ENCODE measurements around the gene PRSS1.
"Not testable (repeated sequence)": the region's sequence is repeated elsewhere in the genome, so short reads cannot be mapped to it uniquely, and the experiment has no call there.

PRSS1 gene

GRCh38 chr7:142749218-142749993 is at the start of gene PRSS1:
Gene PRSS1 (plus strand): TSS chr7:142749472. CDS start chr7:142749485, 13 bp downstream.
- no peak for DNase-seq (ENCODE audit: low read depth, low spot score)

- not testable (repeated sequence) for DNase-seq (ENCODE audit: low read depth, low spot score)
Observed at GRCh38 chr7:142700935-142701334, 48.3 kb upstream of the PRSS1 start.

- no peak for DNase-seq (ENCODE audit: low read depth, low spot score)
Observed at GRCh38 chr7:142703655-142704305, 45.5 kb upstream of the PRSS1 start.

DNA sequence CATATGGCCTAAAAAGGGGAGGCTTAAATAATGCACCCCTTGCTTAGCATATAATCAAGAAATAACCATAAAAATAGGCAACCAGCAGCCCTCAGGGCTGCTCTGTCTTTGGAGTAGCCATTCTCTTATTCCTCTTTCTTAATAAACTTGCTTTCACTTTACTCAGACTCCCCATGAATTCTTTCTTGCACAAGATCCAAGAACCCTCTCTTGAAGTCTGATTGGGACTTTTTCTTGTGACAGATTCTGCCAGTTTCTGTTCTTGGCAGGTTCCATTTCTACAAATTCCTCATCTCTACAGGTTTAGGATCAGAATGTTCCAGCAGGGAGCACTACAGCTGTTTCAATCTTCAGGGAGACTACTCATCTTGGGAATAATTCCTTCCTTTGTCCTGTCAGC is 40.5 kb upstream of the PRSS1 start:
- DNase-seq (ENCODE audit: low read depth, low spot score) = not testable (repeated sequence)

DNA sequence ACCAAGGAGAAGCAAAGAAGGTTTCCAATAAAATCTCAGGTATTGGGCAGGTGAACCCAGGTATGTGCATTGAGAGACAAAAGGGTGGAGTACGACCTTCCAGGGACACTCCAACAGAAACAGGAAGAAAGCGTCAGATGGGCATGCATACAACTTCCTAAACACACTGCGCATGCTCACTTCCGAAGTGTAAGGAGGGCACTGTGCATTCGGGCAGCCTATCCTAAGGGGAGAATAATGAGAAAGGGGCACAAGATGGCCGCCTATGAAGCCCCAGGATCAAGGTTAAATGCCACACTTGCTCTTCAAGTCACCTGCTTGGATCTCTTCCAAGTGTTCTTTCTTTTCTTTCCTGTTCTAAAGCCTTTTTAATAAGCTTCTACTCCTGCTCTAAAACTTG is 39.4 kb upstream of the PRSS1 start:
- DNase-seq (ENCODE audit: low read depth, low spot score) = no peak

DNA sequence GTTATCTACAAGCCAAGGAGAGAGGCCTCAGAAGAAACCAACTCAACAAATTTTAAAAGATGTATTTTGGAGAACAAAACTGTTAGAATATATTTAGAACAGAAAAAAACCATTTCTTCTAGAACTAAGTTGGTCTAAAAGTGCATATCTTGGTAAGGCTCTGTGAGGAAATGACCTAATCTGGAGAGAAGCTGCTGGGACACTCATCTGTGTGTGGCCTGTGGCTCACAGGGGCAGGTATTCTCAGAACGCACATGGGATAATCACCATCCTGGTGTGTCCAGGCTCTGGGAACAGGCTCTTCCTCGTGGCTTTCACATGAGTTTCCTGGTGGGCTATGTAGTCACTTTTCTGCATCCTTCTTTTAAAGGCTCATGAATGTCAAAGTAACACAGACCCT is 38.1 kb upstream of the PRSS1 start:
- DNase-seq (ENCODE audit: low read depth, low spot score) = no peak

GRCh38 chr7:142711746-142712616 is 37.3 kb upstream of the PRSS1 start:
- DNase-seq (ENCODE audit: low read depth, low spot score) = no peak

GRCh38 chr7:142712617-142712957 is 36.7 kb upstream of the PRSS1 start:
- no peak for DNase-seq (ENCODE audit: low read depth, low spot score)

DNA sequence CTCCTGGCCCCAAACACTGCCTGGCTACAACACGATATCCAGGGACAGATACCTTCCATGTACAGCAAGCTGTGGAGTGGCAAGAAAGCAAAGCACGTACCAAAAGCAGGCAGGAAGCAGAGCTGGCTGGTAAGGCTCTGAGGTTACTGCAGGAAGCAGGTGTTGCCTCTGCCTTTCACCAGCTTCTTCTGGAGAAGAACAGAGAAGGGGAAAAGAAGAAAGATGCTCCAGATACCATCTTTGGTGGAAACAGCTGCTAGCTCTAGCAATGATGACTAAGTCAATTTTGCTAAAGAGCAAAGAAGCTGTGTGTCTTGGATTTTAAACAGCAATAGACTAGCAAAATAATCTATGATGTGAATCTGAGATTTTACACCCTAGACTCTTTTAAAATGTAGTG is 34.9 kb upstream of the PRSS1 start:
- DNase-seq (ENCODE audit: low read depth, low spot score) = no peak

DNA sequence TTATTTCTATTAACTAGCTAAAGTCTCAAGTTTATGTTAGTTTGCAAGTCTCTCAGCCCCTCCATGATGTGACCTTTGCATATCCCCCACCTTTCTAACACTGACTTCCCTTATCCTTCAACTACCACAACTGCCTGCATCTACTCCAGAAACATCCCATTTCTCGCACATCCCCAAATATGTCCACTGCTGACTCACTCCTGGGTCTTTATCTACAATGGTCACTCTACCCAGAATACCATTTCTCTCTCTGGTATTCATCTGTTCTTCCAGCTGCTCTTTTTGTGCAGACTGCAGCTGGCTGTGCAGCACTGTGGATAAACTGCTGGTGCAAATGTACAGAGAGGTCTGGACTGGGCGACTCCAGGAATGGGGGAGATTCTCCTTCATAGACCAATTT is 32.7 kb upstream of the PRSS1 start:
- no peak for DNase-seq (ENCODE audit: low read depth, low spot score)

DNA sequence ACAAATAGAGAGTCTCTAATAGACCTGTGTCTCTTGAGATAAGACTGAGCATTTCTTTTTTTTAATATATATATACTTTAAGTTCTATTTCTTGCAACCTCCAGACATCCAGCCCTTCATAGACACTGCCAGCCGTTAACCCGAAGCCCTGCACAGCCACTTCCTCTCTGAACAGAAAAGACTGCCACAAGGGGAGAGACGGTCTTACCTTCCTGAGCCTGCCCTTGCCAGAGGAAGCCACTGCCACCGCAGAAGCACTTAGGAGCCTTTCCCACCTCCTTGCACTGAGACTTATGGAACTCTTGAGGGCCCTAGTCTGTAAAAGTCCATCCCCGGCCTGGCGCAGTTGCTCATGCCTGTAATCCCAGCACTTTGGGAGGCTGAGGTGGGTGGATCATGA is 31.8 kb upstream of the PRSS1 start:
- no peak for DNase-seq (ENCODE audit: low read depth, low spot score)

DNA sequence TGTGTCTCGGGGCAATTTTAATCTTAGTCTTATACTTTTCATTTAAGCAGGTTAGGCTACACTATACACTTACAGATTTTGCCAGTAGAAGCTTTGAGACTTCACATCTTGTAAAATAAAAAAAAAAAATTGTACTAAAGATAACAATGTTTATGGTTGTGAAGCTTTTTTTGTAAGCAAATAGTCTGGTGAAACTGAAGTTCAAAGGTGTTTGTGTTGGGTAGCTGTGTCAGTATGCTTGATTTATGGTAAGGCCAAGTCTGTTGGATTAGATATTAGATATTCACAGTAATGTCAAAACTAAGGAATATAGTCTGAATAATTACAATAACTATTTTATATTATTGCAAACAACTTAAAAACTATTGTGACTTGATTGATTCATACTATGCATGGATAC is 31.0 kb upstream of the PRSS1 start:
- no peak for DNase-seq (ENCODE audit: low read depth, low spot score)

GRCh38 chr7:142720172-142720773 is 29.0 kb upstream of the PRSS1 start:
- no peak for DNase-seq (ENCODE audit: low read depth, low spot score)

DNA sequence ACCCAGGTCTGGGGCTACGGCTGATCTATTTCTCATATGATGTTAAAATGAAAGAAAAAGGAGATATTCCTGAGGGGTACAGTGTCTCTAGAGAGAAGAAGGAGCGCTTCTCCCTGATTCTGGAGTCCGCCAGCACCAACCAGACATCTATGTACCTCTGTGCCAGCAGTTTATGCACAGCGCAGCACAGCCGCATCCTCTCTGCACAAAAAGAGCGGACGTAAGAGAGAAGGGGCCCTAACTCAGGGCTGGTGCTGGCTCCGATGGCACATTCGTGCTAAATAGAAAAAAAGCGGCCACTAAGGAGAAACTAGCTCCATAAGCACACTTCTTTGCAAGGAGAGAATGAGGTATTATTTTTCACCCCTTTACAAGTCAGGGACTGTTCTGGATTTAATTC is 28.3 kb upstream of the PRSS1 start:
- no peak for DNase-seq (ENCODE audit: low read depth, low spot score)

DNA sequence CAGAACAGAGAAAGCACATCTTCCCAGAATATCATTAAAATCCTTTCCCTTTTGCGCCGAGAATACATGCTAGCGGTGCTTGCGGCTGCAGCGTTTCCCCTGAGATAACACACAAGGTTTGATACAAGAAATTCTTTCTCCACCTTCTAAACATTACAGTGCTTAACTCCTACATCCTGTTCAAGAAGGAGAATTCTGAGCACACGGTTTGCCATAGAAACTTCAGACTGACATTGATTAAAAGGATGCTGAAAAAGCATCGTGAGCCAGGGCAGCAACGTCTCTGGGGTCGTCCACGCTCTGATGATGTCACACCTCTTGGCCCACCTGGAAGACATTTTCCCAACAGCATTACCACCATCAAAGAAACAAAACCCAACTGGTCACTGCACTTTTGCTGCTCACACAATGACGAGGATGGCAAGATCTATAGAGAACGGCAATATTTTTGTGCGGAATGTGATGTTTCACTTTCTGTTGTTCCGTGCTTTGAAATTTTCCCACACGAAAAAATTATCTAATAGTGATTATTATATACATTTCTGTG is 27.0 kb upstream of the PRSS1 start:
- no peak for DNase-seq (ENCODE audit: low read depth, low spot score)

GRCh38 chr7:142733271-142733670 is 16.0 kb upstream of the PRSS1 start:
- no peak for DNase-seq (ENCODE audit: low read depth, low spot score)

DNA sequence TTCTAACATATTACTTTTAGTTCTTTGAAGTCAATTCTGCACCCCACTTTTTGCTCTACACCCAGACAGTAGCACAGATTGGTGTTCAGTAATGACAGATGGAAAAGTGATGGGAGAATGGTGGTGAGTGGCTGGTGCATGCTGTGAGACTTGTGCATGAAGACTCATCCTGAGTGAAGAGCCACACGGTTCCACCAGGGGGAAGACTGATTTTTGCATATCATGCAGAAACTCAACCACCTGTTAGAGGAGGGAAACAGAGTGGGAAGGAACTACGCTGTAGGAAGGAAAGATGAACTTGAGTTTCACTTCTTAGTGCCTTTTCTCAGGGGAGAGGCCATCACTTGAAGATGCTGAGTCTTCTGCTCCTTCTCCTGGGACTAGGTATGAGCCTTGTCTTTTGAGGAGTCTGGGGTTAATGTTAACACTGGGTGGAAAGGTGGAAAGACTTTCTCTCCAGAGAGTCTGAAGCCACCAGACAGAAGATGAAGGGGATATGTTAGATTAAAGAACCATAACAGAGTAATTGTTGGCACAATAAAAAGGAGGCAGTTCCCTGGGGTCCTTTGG is 9.3 kb upstream of the PRSS1 start:
- DNase-seq (ENCODE audit: low read depth, low spot score) = no peak

GRCh38 chr7:142740786-142741185 is 8.5 kb upstream of the PRSS1 start:
- DNase-seq (ENCODE audit: low read depth, low spot score) = no peak

GRCh38 chr7:142741932-142742331 is 7.3 kb upstream of the PRSS1 start:
- DNase-seq (ENCODE audit: low read depth, low spot score) = not testable (repeated sequence)

DNA sequence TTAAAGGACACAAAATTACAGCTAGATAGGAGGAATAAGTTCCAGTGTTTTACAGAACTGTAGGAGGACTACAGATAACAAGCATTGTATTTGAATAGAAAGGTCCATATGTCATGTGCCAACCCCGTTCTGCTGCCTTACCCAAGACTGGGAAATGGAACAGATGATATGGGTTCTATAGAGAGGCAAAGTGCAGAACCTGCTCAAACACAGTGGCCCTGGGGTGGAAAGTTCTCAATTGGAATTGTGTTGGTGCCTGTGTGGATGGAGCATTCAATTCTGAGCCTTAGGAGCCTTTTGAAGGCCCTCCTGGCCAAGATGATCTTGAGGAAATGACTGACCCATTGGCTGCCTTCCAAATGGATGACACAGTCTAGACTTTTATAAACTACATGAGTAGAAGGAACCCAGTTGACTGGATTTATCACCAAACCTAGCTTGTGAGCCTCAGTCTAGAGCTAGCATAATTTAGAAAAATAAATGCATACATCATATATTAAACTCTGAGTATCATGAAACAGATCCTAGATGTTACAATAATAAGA is 4.1 kb upstream of the PRSS1 start:
- DNase-seq (ENCODE audit: low read depth, low spot score) = no peak

DNA sequence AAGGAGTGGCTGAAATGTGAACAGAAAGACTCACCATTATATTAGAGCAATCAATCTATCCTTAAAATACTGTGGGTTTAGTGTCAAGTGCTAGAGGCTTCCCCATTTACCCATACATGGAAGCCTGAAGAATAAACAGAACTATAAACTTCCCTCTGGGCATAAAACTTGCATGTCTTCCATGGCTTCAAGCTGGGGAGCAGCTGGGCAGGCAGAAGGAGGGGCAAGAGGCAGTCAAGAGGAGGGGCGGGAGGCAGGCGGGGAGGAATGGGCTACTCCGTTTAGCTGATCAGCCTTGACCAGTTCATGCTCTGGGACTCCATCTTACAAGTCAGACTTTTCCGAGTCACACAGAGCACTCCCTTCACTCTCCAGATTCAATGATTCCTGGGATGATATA is 3.5 kb upstream of the PRSS1 start:
- no peak for DNase-seq (ENCODE audit: low read depth, low spot score)

All from smooth muscle cell of the brain vasculature (primary cell).